ENCODE measurements around the gene FAM124A.

The FAM124A gene

GRCh38 chr13:51298812-51299211, 76.6 kb downstream of the FAM124A start:
- DNase-seq (ENCODE audit: insufficient read length, low spot score) (no peak), FAIRE-seq (no peak)

DNA sequence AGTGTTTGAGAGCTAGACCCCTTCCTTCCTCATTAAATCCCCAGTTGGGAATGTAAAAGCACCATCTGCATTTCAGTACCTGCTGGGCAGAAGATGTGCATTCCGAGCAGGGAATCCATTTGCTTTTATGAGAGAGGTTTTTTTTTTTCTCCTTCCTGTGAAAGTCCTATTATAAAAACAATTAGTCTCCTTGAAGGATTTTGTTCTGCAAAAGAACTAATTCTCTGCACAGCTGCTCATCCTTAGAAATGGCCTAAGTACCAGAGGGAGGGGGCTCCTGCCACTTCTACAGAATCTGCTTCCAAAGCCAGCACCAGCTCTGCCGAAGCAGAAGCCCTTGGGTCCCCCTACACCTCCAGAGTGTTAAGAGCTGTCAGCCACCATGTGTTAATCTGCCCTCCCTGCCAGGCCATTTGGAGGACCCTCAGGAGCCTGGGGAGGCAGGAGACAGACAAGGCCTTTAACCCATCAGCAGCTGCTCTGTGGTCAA, 80.9 kb downstream of the FAM124A start:
- DNase-seq (ENCODE audit: insufficient read length, low spot score): no peak

DNA sequence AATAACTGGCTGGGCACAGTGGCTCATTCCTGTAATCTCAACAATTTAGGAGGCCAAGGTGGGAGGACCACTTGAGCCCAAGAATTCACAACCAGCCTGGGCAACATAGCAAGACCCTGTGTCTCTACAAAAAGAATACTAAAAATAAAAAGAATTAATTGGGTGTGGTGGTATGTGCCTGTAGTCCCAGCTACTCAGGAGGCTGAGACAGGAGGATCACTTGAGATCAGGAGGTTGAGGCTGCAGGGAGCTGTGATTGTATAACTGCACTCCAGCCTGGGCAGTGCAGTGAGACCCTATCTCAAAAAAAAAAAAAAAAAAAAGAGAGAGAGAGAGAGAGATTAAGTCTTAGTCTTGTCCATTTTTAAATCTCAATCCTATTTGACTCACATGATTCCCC, 81.7 kb downstream of the FAM124A start:
- DNase-seq (ENCODE audit: insufficient read length, low spot score) (no peak), FAIRE-seq (no peak)

More for the DNA sequence above, 80.9 kb downstream of the FAM124A start:
- FAIRE-seq: no peak

DNA sequence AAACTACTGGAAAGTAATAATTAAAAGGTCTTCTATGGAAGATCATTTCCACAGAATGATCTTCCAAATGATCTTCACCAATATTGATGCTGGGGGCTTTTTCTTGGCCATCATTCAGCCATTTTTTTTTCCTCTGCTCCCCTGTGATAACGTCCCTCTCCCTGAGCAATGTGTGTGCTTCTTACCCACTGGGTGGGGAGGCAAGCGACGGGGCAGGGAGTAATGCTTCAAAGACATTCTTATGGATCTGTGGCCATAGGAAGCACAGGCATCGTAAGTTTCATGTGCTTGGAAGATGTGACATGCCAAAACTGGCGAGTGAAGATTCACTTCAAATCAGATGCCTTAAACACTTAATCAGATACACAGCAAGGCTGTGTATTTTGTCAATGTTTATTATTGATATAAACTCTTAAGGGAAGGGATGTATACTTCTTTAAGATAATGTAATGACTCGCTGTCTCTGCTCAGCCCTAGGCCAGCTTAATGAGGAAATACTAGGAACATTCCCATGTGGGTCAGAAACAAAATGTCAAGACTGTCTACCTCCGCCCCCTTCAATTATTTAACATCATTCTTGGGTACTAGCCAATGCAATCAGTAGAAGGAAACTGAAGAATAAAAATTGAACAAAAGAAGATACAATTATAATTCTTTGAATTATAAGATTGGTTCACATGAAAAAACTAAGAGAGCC, 83.2 kb downstream of the FAM124A start:
- FAIRE-seq (no peak), DNase-seq (ENCODE audit: insufficient read length, low spot score) (no peak)

GRCh38 chr13:51308781-51309180, 86.6 kb downstream of the FAM124A start:
- no peak for FAIRE-seq
- no peak for DNase-seq (ENCODE audit: insufficient read length, low spot score)

DNA sequence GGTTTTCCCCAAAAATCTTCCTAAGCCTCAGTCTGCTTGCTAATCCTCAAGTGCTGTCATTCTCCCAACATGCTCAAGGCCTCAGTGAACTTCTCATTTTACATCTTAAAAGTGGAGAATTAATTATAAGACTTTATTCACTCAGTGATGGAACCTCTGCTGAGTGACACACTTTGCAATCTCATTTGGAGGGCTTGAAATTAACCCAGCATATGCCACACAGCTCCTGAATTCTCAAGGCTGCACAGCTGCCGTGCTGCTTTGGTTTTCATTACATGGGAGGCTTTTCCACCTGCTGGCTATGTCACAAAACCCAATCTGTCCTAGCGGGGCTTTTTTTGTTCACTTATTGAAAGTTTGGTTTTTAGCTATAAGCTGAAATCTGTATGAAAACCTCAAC, 89.0 kb downstream of the FAM124A start:
- FAIRE-seq: no peak
- DNase-seq (ENCODE audit: insufficient read length, low spot score): no peak

GRCh38 chr13:51311957-51312520, 89.8 kb downstream of the FAM124A start:
- no peak for FAIRE-seq
- no peak for DNase-seq (ENCODE audit: insufficient read length, low spot score)

GRCh38 chr13:51313619-51314018, 91.4 kb downstream of the FAM124A start:
- no peak for DNase-seq (ENCODE audit: insufficient read length, low spot score)
- no peak for FAIRE-seq

DNA sequence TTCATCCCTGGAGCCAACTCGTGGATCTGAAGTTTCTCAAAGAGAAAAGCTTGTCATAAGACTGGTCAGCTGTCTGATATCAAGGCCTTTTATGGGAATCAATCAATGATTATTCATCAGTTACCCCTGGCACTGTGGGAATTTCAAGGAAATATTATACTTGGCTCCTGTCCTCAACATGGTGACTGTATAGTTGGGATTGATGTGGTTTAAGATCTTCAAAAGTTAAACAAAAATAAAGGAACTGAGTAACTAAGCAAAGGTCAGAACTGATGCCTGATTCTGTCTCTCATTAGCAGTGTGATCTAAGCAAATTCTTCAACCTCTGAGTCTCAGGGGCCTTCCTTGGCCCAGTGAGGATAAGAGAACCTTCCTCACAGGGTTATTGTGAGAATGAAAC, 95.1 kb downstream of the FAM124A start:
- no peak for FAIRE-seq
- no peak for DNase-seq (ENCODE audit: insufficient read length, low spot score)

DNA sequence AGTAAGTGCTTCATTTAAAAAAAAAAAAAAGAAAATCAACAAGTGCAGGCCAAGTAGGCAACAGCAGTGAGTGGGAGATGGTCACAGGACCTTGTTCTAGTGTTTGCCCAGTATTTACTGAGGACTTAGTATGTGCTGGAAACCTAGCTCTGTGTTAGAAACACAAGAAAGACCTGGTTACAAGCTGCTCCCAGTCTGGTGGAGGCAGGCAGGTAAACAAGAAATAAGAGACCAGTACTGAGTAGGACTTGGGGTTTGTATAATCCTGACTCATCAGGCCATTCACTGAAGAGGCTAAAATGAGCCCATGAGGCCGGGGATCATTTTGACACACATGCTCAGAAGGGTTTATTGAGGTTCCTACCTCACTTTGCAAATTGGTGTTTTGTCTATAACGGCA, 95.8 kb downstream of the FAM124A start:
- no peak for FAIRE-seq
- no peak for DNase-seq (ENCODE audit: insufficient read length, low spot score)

DNA sequence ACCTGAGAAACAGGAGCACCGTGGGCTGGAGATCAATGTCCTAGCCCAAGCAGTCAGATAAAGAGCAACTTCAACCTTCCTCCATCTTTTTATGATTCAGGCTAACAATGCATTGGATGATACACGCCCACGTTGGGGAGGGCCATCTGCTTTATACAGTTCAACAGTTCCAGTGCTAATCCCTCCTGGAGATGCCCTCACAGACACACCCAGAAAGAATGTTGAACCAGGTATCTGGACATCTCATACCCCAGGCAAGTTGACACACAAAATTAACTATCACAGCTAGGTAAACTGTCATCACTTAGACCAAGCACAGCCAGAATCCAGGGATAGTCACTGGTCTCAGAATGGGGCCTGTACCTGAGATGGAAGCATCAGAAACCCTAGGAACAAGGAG, 96.7 kb downstream of the FAM124A start:
- FAIRE-seq: no peak
- DNase-seq (ENCODE audit: insufficient read length, low spot score): no peak

DNA sequence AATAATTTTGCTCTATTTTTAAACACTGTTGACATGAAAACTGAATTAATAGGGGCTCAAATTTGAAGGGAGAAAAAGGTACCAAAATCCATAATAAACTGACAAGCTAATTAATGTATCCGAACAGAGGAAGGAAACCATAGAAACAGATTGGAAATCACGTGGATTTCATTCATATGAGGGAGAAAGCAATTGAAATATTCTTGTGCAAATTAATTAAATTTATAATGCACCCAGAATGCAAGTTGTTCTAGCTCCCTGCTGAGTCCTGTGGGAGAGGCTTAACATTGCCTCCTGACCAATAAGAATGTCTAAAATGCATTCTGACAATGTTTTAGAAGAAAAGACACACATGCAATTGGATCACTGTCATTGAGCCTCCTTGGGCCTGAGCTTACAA, 99.6 kb downstream of the FAM124A start:
- DNase-seq (ENCODE audit: insufficient read length, low spot score): no peak
- FAIRE-seq: no peak

GRCh38 chr13:51322826-51323225, 100.6 kb downstream of the FAM124A start:
- no peak for FAIRE-seq
- DNase-seq (ENCODE audit: insufficient read length, low spot score): no peak

- no peak for DNase-seq (ENCODE audit: insufficient read length, low spot score)
- no peak for FAIRE-seq
Measured at GRCh38 chr13:51323824-51324511, 101.8 kb downstream of the FAM124A start.

DNA sequence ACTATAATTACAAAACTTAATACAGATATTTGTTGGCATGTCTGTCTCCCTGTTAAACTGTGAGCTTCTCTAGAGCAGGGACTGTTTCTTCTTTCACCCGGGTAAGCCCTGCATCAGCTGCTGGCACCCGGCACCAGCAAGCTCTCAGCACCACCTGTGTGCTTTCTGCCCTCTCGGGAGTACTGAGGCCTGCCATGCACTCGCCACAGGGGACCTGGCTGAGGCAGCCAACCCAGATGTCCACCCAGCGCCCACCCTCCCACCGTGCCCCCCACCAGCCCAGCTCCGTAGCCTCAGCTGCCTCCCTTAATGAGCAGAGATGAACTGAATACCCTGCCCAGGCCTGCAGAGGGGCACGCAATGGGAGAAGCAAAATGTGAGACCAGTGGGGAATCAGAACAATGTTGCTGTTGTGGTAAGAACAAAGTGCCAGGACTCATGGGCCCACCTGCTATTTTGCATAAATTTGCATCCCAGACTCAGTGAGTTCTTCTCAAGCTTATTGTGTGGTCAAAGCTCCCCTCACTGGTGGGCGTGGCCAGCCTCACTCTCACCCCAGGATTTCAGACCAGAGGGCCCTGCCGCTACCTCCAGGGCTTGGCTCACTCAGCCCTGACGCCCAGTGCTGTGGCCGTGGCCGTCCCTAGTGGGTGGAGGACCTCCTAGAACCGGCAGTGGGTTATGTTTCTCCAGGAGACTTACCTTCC, 102.7 kb downstream of the FAM124A start:
- DNase-seq (ENCODE audit: insufficient read length, low spot score) (no peak), FAIRE-seq (no peak)

- no peak for FAIRE-seq
Measured at GRCh38 chr13:51325837-51326236, 103.6 kb downstream of the FAM124A start.

DNA sequence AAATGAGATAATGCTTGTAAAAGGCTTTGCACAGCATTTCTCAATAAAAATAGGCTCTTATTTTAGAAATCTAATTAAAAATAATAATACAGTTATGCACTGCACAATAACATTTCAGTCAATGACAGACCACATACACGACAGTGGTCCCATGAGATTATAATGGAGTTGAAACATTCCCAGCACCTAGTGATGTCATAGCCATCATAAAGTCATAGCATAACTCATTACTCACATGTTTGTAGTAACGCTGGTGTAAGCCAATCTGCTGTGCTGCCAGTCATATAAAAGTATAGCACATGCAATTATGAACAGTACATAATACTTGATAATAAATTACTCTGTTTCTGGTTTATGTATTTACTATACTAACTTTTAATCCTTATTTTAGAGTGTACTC, 104.6 kb downstream of the FAM124A start:
- FAIRE-seq: no peak
- DNase-seq (ENCODE audit: insufficient read length, low spot score): no peak

More at GRCh38 chr13:51325837-51326236, 103.6 kb downstream of the FAM124A start:
- no peak for DNase-seq (ENCODE audit: insufficient read length, low spot score)

GRCh38 chr13:51327961-51328360, 105.8 kb downstream of the FAM124A start:
- no peak for DNase-seq (ENCODE audit: insufficient read length, low spot score)
- FAIRE-seq: no peak

DNA sequence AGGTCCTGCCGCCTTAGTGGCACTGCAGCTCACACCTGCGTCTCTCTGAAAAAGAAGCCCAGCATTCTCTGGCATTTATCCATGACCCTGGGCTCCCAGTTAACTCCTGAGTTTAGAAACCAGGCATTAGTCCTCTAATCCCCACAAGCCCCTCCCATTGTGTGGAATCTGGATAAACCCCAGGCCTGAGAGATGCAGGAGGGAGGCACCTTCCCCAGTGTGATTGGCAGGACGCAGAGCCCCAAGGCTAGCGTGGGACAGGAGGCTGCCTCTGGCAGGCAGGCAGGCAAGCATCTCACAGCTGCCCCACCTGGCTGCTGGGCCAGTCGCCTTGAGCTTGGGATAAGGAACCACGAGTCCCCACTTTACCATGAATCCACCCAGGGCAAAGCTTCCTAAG, 106.3 kb downstream of the FAM124A start:
- DNase-seq (ENCODE audit: insufficient read length, low spot score) (no peak), FAIRE-seq (no peak)

DNA sequence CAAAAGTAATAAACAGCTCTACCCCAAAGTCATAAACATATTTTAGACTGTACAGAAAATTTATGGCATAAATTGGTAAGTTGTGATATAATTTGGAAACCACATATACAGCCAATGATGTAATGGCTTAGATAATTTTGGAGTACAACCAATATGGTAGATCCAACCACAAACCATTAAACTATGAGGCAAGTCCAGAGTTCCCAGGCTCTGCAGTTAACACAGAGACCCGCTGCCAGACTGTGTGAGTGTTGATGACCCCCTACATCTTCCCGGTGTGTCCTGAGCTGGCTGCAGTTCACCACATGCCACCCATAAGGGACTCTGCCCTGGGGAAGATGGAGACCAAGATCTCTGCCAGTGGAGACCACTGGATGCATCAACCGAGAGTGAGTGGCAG, 107.4 kb downstream of the FAM124A start:
- FAIRE-seq (no peak), DNase-seq (ENCODE audit: insufficient read length, low spot score) (no peak)

GRCh38 chr13:51330791-51331190, 108.6 kb downstream of the FAM124A start:
- FAIRE-seq (peak; percentile 71), DNase-seq (ENCODE audit: insufficient read length, low spot score) (no peak)
